Stimulated activated CD4-positive, alpha-beta T cell treated with anti-CD3 and anti-CD28 coated beads, Interleukin-15, amount 100 ng/mL, for 48 hours (primary cell): Measurements from ENCODE around the gene EMC6.

Experiments used
- DNase-seq, 2 donors: peaks; one replicate each; pipeline ENCODE4 v3.0.0-alpha.2; 2020; ENCODE audit warnings: low read depth in 2 of 2

The EMC6 gene

DNA sequence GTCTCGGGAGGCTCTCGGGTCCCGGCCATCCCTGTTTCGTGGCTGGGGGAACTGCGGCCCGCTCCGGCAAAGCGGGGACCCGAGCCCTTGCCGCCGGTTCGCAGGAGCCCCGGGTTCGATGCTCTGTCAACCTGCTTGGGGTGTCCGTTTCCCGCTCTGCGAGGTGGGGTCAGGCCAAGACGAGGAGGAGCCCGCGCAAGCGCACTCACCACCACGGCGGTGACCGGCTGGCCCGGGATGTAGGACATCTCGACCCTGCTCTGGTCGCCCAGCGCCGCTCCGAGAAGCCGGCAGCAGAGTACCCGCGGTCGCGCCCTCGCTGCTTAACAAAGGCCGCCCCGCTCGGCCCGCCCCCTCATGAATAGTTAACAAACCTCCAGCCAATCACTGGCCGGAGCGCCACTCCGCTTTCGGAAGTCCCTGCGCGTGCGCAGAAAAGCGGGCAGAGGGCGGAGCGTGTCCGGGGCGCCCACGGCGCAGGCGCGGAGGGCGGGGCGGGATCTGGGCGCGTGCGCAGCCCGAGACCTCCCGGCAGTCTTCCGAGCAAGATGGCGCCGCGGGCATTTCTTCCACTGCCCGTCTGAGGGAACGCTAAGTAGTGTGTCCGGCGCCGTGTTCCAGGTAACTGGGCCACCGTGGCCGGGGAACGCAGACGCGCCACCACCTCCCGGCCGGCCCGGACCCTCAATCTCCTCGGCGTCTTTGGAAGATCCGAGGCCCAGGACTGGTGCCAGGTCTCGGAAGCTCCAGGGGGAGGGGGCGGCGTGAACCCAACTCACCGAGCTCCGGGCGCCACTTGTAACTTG, at the start of gene EMC6, which contains the start of gene TAX1BP3:
TSS of gene EMC6 (plus strand) at position 534 of the 806 bp plus-strand sequence. CDS start 335 bp downstream, outside the sequence.
TSS of gene TAX1BP3 (minus strand) at position 300 of the 806 bp plus-strand sequence. CDS start at position 248, 52 bp downstream.
- peak; percentile 96 to 97 for DNase-seq

DNA sequence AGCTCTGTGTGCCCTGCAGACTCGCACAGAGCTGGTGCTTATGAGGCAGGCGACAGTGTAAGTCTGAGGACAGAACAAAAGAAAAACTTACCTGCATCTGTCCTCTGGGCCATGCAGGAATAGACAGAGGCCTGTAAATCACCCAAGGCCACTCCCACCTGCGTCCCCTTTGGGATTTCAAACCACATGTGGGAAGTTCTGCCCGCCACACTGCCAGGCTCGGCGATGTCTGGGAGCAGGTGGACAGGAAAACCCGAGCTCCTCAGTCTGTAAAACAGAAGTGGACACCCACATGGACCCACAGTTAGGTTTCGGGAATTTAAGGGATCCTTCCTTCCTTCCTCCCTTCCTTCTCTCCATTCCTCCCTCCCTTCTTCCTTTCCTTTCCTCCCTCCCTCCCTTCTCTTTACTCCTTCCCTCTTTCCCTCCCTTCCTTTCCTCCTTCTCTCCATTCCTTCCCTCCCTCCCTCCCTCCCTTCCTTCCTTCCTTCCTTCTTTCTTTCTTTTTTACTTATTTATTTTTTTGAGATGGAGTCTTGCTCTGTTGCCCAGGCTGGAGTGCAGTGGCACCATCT, 47.4 kb upstream of the EMC6 start:
- no peak for DNase-seq

DNA sequence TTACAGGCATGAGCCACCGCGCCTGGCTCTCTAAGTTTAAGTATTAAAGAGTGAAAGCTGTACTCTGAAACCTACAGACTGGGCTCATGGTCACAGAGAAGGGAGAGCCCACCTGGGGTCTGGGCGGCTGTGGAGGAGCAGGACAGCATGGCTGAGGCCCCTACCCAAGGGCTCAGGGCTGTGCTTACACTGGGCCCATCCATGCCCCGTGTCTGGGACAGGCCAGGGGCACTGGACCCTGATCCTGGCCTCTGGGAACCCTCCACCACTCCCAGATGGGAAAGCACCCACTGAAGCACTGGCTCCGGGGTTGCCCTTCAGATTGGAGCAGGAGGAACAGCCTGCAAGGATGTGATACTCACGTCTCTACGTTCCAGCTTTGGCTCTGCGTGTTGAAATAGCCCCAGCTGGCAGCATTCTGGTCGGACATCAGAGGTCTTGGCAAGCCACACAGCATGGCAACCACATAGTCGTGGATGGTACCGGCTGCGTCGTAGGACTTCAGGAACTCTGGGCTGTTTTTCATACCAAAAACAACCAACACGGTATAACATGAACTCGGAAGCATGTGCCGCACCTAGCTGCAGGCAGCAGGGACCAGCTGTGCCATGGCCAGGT, 45.5 kb upstream of the EMC6 start:
- no peak for DNase-seq

DNA sequence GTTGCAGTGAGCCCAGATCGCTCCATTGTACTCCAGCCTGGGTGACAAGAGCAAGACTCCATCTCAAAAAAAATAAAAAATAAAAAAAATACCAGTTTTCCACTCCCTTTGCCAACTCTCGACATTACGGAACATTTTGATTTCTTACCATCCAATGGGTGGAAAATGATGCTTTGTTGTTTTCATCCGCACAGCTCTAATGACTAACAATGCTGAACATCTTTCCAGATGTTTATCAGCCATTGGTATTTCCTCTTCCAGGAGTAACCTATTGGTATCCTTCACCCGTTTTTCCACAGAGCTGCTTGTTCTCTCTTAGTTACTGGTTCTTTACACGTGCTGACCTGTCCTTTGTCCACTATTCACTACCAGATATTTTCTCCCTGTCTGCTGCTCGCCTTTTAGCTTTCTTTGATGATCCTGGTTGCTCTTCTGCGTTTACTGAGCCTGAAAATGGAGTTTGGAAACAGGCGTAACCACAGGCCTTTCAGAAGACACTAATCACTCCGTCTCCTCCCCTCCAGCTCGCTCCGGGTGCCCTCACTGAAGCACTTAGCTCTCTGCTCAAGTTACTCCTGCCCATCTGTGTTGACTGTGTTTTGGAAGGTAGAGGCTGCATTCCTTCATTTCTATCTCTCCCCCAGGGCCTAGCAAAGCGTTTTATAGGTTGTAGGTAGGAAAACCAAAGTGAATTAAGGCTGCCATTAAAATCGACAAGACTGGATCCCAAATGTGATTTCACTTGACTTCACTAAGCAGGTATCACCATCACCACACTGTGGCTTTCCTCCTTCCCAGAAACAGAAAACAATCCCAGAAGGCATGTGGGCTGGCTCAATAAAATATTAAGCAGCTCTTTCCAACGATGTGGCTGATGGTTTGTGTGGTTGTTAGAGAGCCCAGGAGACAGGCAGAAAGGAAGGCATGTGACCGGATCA, 41.5 kb upstream of the EMC6 start:
- DNase-seq: no peak

DNA sequence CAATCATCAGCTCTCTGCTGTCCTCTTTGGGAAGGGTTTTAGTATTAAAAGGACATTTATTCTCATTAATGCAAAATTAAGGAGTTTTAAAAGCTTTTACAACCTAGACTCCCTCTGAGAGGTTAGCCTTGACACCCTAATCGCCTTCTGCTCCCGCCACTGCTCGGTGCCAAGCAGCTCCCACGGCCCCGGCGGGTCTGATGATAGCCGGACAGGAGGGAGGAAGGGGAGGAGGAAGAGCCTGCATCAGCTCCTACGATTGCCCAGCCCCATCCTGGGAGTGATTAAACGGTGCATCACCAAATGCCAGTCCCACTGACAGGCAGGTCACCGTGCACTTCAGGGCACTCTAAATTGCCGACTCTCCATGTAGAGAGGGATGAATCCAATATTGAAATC, 40.8 kb upstream of the EMC6 start:
- DNase-seq: no peak

DNA sequence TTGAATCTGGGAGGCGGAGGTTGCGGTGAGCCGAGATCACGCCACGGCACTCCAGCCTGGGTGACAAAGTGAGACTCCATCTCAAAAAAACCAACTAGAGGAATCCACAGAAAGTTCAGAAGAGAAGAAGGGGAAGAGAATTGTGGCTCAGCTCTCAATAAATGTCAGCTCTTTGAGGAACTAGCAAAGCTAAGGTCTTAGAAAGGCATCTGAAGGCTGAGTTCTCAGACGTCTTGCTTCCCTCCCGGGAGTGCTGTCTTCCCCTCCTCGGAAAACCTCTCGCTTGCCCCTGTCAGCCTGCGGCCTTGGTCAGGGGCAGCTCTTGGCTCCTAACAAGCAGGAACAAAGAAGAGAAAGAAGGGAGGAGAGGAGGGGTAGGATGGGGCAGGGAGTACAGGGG, 37.8 kb upstream of the EMC6 start:
- DNase-seq: no peak

DNA sequence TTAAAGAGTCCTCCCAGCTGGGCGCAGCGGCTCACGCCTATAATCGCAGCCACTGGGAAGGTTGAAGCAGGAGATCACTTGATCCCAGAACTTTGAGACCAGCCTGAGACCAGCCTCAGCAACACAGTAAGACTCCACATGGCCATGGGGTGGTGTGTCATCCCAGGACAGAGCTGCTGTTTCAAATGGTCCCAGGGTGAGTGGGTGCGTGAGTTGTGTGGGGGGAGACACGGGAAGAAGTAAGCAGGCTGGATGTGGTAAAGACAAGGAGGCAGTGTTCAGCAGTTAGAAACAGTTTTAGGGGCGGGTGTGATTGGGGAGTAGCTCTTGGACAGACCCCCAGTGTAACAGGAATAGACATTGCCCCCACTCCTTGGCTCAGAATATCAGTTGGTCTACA, 36.3 kb upstream of the EMC6 start:
- no peak for DNase-seq

DNA sequence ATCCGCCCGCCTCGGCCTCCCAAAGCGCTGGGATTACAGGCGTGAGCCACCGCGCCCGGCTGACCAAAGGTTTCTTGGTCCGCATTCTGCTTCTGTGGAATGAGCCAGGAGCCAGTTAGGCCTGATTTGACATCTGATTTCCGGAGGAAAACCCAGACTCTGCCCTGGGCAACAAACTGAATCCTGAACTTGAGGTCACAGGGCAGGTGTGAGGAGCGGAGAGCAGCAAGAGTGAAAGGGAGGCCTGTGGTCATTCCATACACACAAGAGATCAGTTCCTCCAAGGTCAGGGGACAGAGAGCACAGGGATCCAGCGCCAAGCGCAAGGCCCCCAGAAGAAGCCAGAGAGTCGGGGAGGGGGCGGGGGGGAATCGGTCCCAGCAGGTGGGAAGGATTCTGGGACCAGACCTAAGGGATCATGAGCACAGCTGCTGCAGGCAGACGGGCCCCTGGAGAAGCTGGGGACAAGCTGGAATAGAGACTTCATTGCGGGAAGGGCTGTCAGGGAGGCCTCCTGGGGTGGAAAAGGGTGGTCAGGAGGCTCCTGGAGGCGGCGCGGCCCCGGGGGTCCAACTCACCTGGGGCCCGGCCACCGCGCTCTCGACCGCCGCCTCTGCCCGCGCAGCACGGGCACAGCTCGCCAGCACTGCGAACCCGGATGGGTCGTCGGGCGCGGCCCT, 33.0 kb upstream of the EMC6 start:
- no peak for DNase-seq

DNA sequence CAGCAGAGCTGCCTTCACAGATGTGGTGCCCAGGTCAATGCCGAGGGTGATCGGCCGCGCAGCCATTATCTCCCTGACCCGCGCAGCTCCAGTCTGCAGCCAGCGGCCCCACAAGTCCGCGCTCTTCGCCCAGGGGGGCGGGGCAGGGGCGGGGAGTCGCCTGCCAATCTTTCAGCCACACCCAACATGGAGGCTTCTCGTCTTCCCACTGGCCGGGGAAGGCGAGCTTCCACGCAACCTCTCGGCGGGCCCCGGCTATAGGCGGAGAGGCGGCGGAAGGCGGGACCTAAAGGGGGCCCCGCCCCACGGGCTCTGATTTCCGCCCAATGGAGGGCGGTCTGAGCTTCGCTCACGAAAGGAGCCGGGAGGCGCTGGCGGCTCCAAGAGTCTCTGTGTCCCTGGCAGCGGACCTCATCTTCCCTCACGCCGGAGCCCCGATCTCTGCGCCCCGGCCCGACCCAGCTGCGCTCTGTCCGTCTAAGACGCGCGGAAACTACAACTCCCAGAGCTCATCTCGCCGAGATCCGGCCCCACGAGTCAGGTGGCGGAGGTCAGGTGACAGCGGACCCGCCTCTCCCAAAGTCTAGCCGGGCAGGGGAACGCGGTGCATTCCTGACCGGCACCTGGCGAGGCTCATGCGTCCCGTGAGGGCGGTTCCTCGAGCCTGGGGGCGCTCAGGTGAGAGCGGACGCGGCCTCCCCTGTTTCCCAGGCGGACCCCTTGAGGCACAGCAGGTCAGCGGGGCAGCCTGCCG, 32.3 kb upstream of the EMC6 start, which contains the start of the genes CTNS and SHPK:
TSS of gene CTNS (plus strand) at position 607 of the 754 bp plus-strand sequence. CDS start 3,447 bp downstream, outside the sequence.
TSS of gene SHPK (minus strand) at position 97 of the 754 bp plus-strand sequence. CDS start at position 66, 31 bp downstream.
- peak; percentile 90 to 92 for DNase-seq

DNA sequence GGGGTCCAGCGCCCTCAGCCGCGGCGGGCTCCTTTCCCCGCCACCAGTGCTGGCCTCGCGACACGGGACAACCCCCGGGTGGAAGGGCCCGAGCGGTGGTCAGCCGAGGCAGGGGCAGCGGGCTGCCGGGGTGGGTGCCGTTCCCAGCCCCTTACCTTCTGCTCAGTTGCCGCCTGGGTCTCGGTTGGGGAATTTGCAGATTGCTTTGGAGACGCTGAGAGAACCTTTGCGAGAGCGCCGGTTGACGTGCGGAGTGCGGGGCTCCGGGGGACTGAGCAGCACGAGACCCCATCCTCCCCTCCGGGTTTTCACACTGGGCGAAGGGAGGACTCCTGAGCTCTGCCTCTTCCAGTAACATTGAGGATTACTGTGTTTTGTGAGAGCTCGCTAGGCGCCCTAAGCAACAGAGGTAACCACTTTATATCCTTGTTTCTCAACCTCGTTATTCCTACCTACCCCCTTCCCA, 31.7 kb upstream of the EMC6 start:
- DNase-seq: no peak

DNA sequence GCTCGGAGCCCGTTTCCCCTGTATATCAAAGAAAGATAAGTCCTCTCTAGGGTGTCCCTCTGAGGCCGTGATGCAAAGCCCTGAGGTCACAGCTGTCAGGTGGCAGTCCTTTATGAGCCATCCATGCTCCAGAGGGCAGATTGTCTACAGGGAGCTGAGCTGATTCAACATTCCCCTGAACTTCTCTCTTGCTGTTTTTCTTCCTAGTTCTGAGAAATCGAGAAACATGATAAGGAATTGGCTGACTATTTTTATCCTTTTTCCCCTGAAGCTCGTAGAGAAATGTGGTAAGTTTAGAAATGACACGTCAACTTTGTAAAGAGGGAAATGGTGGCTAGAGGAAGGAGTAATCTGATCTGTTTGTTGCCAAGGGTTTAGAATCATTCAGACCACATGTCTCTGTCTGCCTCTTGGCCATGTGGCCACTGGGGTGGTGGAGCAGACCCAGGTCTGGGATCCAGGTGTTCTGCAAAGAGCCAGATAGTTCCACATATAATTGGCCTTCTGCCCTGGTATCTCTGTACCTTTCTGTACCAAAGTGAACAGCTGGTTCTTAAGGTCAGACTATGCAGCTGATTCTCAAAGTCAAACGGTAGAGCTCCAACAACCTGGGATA, 28.5 kb upstream of the EMC6 start:
- peak; percentile 25 to 40 for DNase-seq

DNA sequence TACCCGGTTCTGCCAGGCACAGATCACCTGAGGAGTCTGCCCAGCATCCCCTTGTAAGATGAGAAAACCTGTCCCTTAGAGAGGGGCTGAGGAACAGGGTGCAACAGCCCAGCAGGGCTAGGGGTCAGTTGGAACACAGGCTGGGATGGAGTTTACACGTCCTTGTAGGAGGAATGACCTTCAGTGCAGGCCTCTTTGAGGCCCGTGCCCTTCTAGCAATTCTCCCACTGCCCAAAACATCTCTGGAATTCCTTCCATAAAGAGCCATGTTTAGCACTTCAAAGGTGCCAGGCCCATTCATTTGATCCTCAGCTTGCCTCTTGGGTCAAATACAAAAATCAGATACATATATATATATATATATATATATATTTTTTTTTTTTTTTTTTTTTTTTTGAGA, 27.6 kb upstream of the EMC6 start:
- no peak for DNase-seq

DNA sequence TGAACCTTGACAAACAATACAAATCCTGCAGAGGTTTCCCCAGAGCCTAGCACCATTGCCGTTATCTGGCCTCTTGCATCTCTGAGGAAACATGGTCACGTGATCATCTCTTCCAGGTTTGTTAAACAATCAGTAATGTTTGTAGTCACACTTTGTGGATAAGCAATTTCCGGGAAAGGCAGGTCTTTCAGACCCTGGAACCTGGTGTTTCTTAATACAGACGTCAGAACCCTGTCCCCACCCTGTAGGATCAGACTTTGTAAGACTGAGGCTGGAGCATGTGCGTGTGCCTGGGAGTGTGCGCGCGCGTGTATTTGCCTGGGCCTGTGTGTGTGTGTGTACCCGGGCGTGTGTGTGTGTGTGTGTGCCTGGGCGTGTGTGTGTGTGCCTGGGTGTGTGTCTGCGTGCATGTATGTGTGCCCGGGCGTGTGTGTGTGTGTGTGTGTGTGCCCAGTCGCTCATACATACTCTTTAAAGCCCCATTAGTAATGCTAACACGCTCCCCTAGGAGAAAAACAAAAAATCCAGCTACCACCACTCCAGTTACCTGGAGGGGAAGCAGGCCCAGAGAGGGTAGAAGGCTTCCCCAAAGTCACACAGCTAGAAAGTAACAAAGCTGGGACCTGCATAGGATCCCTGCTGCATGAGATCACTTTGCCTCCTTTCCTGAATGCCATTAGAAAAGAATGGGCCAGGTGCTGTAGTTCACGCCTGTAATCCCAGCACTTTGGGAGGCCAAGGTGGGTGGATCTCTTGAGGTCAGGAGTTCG, 26.7 kb upstream of the EMC6 start:
- no peak for DNase-seq

DNA sequence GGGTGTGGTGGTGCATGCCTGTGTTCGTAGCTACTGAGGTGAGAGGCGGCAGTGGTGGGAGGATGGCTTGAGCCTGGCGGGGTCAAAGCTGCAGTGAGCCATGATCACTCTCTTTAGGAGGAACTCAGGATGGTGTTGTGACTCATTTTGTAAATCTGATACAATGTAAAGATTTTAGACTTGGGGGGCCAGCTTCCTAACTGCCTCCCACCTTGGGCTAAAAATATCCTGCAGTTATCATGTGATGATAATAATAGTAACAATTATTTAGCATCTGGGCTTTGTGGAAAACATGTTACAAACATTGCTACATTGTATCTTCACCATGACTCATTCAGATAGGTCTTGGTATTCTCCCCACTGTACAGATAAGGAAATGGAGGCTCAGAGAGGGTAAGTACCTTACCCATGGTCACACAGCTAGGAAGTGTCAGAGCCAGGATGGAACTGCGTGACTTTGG, 24.7 kb upstream of the EMC6 start:
- DNase-seq: no peak

DNA sequence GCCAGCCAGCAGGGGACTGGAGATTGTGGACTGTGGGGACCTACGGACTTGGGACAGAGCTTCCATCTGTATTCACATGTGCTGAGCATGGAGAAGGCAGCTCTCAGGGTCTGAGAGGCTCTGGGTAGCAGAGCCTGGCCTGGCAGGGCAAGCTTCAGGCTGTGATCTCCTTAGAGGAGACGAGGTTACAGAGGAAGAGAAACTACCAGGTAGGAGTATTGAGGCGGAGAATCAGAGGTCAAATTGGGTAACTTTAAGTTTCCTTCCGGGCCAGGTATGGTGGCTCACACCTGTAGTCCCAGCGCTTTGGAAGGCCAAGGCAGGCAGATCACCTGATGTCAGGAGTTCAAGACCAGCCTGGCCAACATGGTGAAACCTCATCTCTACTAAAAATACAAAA, 23.3 kb upstream of the EMC6 start:
- DNase-seq: no peak

DNA sequence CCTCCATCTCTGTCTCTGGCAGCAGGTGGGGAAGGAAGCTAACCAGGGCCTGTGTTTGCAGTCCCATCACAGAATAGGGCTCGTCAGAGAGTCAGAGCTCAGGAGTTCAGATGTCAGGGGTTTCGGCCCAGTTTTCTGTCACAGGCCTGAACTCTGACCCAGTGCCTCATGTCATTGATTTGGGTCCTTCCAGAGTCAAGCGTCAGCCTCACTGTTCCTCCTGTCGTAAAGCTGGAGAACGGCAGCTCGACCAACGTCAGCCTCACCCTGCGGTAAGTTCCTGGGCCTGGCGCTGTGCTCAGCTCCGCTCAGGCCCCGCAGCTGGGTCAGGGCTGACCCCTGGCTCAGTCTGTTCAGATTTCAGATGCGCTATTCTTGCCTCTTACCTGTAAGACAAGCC, 21.4 kb upstream of the EMC6 start:
- DNase-seq: no peak

DNA sequence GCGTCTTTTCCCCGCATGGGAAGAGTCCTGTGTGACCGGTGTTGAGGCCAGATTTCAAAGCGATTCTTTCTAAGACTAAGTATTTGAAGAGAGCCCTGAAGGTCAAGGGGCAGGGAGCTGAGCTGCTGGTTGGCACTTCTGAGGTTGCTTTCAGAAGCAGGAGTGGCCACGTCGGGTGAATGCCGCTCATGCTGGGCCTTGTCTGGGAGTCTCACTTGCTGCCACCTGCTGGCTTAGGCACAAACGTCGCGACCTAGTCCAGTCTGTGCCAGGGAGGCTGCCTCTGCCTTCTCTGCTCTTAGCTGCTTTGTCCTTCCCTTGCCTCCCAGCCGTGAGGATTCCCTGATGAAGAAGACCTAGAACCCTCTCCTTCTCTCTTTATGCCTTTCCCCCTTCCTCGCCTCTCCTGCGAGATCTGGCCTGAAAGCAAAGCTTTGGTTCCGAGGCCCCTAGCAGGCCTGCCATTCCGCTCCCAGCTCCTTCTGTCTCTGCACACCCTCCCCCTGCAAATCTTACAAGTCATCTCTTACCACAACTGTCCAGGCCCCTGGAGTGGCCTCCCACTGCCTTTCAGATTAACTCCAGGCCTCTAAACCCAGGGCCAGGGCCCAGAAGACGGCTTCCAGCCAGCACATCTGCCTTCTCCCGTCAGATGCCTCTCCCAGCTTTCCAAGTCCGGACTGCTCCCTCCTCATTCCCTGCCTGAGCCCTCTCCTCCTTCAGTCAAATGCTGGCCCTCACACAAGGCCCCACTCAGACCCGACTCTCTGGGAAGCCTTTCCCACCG, 20.6 kb upstream of the EMC6 start:
- DNase-seq: peak; percentile 28 to 46

DNA sequence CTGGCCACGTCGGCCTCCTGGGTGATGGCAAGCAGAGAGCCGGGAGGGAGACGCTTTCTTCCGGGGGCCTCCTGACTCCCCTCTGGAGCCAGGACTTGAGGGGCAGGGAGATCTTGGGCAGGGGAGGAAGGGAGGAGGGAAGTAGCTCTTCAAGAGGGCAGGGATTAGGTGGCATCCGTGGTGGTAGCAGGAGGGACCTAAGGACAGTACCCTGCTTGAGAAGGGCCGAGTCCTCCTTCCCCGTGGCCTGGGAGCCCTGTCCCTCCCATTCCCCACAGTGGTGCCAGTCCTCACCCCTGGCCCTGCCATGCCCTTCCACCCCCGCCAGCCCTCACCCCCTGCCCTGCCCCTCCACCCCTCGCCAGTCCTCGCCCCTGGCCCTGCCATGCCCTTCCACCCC, 12.8 kb upstream of the EMC6 start:
- no peak for DNase-seq
